Upper lobe of right lung (tissue), 1 donor: ENCODE results near the gene SPATA16. TPM values are rescaled to one million over a fixed set of nuclear protein-coding genes. Genes with fewer than 3 reads are reported as not detected.

Experiments used
- ATAC-seq: fragments of 200-7000 bp; cut with Tn5 transposase; one replicate; pipeline ENCODE4 v1.9.1; 2020; ENCODE audit warnings: mild to moderate bottlenecking, moderate library complexity
- DNase-seq: peaks from one replicate; pipeline ENCODE4 v3.0.0-alpha.2; 2020
- H3K27ac ChIP-seq: fragments of 200-600 bp; one replicate; pipeline ENCODE4 v1.8.0; 2022
- H3K27me3 ChIP-seq: fragments of 200-600 bp; one replicate; pipeline ENCODE4 v1.8.0; 2022; ENCODE audit warnings: mild to moderate bottlenecking
- H3K36me3 ChIP-seq: fragments of 200-600 bp; one replicate; pipeline ENCODE4 v1.8.0; 2022
- H3K4me1 ChIP-seq: fragments of 200-600 bp; one replicate; pipeline ENCODE4 v1.8.0; 2022
- H3K4me3 ChIP-seq: fragments of 200-600 bp; one replicate; pipeline ENCODE4 v1.8.0; 2022; ENCODE audit warnings: mild to moderate bottlenecking
- H3K9me3 ChIP-seq: fragments of 200-600 bp; one replicate; pipeline ENCODE4 v1.8.0; 2022
- intact Hi-C: fragments of 100-400 bp; cut with DNase I; formaldehyde crosslinking; loops from one replicate; pipeline ENCODE4 v1.11.0; 2022
- total RNA-seq: library from RNA; stranded (reverse); fragmentation: NEBNext Ultra II Directional; extraction: Animal tissue kit (Norgen Biotek cat#: 25700); gene quantifications from one replicate; pipeline ENCODE4 v1.2.1, GENCODE V29; 2021
- TF ChIP-seq, protein P1 (sequence below): fragments of 200-600 bp; IDR thresholded peaks from one replicate; pipeline ENCODE4 v1.8.0; 2022; ENCODE audit warnings: antibody characterized with exemption
- donor health status: DM: no; HTN: yes; CAD: no; lungs with severe emphysema.

The SPATA16 gene
- total RNA-seq, 1 donor from 2014 or later = not detected

DNA sequence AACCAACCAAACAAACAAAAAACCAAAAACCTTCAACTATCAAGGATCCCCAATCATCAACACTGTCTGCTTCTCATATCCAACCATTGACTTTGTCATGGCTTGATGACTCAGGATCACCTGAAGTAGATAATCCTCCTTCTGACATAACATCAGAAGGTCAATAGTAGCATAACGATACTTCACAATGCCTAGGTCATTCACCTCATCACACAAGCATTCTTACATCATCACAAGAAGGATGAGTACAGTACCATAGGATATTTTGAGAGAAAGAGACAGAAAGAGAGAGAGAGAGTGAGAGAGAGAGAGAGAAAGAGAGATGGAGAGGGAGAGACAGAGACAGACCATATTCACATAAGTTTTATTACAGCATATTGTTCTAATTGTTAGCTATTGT is 42.1 kb downstream of the SPATA16 start:
- H3K27me3 ChIP-seq = no peaks in the 10 kb centered on the region
- H3K4me1 ChIP-seq = no peaks in the 10 kb centered on the region
- no peak overlapping the region for H3K27ac ChIP-seq
- DNase-seq (no peak), ATAC-seq (no peak)
- H3K4me3 ChIP-seq = no peak overlapping the region
- no peaks in the 10 kb centered on the region for H3K9me3 ChIP-seq
- H3K36me3 ChIP-seq = no peaks in the 10 kb centered on the region
- TF ChIP-seq, protein P1, sequence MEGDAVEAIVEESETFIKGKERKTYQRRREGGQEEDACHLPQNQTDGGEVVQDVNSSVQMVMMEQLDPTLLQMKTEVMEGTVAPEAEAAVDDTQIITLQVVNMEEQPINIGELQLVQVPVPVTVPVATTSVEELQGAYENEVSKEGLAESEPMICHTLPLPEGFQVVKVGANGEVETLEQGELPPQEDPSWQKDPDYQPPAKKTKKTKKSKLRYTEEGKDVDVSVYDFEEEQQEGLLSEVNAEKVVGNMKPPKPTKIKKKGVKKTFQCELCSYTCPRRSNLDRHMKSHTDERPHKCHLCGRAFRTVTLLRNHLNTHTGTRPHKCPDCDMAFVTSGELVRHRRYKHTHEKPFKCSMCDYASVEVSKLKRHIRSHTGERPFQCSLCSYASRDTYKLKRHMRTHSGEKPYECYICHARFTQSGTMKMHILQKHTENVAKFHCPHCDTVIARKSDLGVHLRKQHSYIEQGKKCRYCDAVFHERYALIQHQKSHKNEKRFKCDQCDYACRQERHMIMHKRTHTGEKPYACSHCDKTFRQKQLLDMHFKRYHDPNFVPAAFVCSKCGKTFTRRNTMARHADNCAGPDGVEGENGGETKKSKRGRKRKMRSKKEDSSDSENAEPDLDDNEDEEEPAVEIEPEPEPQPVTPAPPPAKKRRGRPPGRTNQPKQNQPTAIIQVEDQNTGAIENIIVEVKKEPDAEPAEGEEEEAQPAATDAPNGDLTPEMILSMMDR = no peak
- intact Hi-C loops = no loop called here

GRCh38 chr3:173096994-173097785 is 43.8 kb downstream of the SPATA16 start:
- no peaks in the 10 kb centered on the region for H3K27me3 ChIP-seq
- H3K4me3 ChIP-seq = no peak overlapping the region
- ATAC-seq (no peak), DNase-seq (no peak)
- H3K4me1 ChIP-seq = no peaks in the 10 kb centered on the region
- TF ChIP-seq, protein P1 = no peak
- intact Hi-C loops = no loop called here
- no peaks in the 10 kb centered on the region for H3K36me3 ChIP-seq
- H3K27ac ChIP-seq = no peak overlapping the region
- H3K9me3 ChIP-seq = no peaks in the 10 kb centered on the region

DNA sequence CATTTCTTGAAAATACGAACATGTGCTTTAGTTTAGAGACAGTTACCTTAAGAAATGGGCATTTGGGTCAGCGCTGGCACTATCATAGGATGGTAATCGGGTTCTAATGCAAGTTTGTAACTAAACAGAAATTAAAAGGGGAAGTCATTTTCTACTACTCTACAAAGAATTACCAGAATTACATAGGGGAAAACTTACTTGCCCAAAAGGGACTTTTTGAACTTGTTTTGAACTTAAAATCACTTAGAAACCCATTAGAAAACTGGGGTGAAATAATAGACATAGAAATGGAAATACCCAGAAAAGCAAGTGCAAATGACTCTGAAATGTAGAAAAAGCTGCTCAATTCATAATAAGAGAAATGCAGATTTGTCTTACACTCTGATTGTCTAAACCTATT is 44.9 kb downstream of the SPATA16 start:
- no peaks in the 10 kb centered on the region for H3K9me3 ChIP-seq
- H3K4me1 ChIP-seq = no peaks in the 10 kb centered on the region
- no peak overlapping the region for H3K4me3 ChIP-seq
- no peaks in the 10 kb centered on the region for H3K36me3 ChIP-seq
- no peak for ATAC-seq
- intact Hi-C loops = no loop called here
- TF ChIP-seq, protein P1 = no peak
- DNase-seq = no peak
- no peak overlapping the region for H3K27ac ChIP-seq
- no peaks in the 10 kb centered on the region for H3K27me3 ChIP-seq

- H3K27ac ChIP-seq = no peak overlapping the region
- no peaks in the 10 kb centered on the region for H3K36me3 ChIP-seq
- DNase-seq (no peak), ATAC-seq (no peak)
- no peaks in the 10 kb centered on the region for H3K27me3 ChIP-seq
- no peaks in the 10 kb centered on the region for H3K4me1 ChIP-seq
- no peak overlapping the region for H3K4me3 ChIP-seq
- intact Hi-C loops = no loop called here
- TF ChIP-seq, protein P1 = no peak
- no peaks in the 10 kb centered on the region for H3K9me3 ChIP-seq
Observed at GRCh38 chr3:173092038-173092437, 49.0 kb downstream of the SPATA16 start.

GRCh38 chr3:173090492-173090891 is 50.5 kb downstream of the SPATA16 start:
- ATAC-seq (no peak), DNase-seq (no peak)
- Histone ChIP-seq H3K4me3 (no peak overlapping the region), H3K36me3 (no peaks in the 10 kb centered on the region), H3K27ac (no peak overlapping the region), H3K9me3 (no peaks in the 10 kb centered on the region), H3K4me1 (no peaks in the 10 kb centered on the region), H3K27me3 (no peaks in the 10 kb centered on the region)
- TF ChIP-seq, protein P1 = no peak
- intact Hi-C loops = no loop called here
